ENCODE data around the gene KIAA1328.

GRCh38 chr18:37254973-37255372 is 426.0 kb downstream of the KIAA1328 start:
- TF ChIP-seq CTCF (IDR thresholded peaks at IDR 0.05; ENCODE audit: insufficient read depth, low read length, poor library complexity, severe bottlenecking) (no peak), EZH2phosphoT487 (conservative IDR thresholded peaks at IDR 0.05; ENCODE audit: low read length) (no peak)
